HG02885 (cell line): ENCODE measurements around the gene OR13H1.
"Not testable (repeated sequence)": the region's sequence is repeated elsewhere in the genome, so short reads cannot be mapped to it uniquely, and the experiment has no call there.

Source experiments
- ATAC-seq: cut with Tn5 transposase; IDR thresholded peaks from one replicate; pipeline ENCODE4 v1.9.1; 2021; ENCODE audit warnings: mild to moderate bottlenecking; ENCODE audit not compliant: unreplicated experiment, poor library complexity

OR13H1 gene, protein sequence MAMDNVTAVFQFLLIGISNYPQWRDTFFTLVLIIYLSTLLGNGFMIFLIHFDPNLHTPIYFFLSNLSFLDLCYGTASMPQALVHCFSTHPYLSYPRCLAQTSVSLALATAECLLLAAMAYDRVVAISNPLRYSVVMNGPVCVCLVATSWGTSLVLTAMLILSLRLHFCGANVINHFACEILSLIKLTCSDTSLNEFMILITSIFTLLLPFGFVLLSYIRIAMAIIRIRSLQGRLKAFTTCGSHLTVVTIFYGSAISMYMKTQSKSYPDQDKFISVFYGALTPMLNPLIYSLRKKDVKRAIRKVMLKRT

GRCh38 chrX:131543774-131544173, at the start of gene OR13H1:
Gene OR13H1 (plus strand): TSS chrX:131544074. CDS start chrX:131544074, 0 bp downstream.
- no peak for ATAC-seq

DNA sequence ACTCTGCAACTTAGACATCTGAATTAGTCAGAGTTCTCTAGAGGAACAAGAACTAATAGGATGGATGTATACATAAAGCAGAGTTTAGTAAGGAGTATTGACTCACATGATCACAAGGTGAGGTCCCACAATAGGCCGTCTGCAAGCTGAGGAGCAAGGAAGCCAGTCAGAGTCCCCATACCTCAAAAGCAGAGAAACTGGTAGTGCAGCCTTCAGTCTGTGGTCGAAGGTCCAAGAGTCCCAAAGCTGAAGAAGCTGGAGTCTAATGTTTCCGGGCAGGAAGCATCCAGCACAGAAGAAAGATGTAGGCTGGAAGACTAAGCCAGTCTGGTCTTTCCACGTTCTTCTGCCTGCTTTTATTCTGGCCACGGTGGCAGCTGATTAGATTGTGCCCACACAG, 42.3 kb upstream of the OR13H1 start:
- not testable (repeated sequence) for ATAC-seq

DNA sequence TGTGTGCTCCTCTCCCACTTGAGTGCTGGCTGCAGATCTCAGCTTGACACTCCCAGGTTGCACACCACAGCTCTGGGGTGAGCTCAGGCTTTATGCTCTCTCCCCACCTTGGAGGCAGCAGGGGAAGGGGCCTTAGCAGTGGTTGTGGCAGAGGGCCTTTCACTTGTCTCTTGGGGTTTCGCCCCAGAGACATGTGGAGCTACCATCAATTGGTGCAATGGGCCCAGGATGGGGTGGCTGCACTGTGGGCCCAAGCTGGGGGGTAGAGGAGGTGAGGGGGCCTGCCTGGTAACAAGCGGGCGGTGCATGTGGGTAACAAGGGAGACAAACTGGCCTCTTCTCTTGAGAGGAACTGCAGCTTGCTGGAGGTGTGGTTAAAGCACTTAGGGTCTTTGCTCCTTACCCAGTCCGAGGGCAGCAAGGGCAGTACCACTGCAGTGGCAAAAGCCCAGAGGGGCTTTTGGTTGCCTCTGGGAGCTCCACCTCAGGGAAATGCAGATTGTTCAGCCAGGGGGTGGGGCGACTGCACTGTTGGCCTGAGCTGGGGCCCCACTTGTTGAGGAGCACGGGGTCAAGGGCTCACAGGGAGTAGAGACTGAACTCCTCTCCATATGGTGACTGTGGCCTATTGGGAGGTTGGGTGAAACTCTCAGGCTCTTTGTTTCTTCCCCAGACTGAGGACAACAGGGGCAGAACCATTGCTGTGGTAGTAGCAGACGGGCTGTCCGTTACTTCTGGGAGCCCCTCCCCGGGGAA, 30.5 kb upstream of the OR13H1 start:
- ATAC-seq = no peak

GRCh38 chrX:131521824-131522223, 22.1 kb upstream of the OR13H1 start:
- ATAC-seq = no peak

GRCh38 chrX:131544218-131544617, 344 bp downstream of the OR13H1 start:
- ATAC-seq = no peak

DNA sequence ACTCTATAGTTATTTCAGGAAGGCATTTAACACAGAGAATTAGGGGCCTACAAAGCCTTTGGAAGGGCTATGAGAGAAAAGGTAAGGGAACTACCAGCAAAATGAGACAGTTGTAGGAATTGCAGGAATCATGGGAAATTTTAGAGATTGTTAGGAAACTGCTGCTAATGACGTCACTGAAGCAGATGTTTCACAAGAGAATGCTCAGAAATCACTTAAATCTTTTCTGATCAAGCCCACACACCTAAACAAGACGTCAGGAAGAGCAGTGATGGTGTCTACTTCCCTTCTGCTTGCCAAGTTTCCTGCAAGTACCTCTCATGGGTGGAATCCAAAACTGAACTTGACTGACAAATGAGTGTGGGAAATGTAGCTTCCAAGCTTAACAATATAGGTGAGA, 5.1 kb downstream of the OR13H1 start:
- no peak for ATAC-seq

DNA sequence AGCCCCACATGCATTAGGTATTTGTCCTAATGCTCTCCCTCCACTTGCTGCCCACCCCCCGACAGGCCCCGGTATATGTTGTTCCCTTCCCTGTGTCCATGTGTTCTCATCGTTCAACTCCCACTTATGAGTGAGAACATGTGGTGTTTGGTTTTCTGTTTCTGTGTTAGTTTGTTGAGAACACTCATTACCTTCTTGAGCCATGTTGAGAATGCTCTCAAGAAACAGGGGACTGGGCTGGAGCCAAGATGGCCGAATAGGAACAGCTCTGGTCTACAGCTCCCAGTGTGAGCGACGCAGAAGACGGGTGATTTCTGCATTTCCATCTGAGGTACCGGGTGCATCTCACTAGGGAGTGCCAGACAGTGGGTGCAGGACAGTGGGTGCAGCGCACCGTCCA, 8.6 kb downstream of the OR13H1 start:
- not testable (repeated sequence) for ATAC-seq

- ATAC-seq = no peak
These were observed 14.7 kb downstream of the OR13H1 start for GRCh38 chrX:131558562-131558961.

DNA sequence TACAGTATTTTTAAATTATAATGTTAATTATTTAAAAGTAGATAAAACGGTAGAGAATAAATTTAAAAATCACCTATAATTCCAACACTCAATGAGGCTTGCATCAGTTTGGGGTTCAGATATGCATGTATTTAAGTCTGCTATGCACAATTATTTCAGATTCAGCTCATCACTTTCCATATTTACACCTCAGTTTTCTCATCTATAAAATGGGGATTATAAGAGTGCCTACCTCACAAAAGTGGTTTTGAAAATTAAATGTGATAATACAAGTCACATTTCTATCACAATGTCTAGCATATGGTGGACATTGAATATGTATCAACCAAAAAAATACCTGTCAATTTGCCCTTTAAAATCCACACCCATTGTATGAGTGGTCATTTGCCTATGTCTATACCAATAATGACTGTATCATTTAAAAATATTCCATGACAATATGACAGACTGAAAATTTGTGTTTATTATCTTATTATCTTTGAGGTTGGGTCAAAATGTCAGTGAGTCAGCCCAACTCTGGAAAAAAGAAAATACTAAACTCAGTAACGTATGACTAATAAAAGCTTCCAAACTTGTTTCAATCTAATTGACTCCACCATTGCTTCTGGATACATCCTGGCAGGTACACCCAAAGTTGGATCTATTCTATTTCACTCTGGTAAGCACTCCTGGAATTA, 20.8 kb downstream of the OR13H1 start:
- no peak for ATAC-seq

DNA sequence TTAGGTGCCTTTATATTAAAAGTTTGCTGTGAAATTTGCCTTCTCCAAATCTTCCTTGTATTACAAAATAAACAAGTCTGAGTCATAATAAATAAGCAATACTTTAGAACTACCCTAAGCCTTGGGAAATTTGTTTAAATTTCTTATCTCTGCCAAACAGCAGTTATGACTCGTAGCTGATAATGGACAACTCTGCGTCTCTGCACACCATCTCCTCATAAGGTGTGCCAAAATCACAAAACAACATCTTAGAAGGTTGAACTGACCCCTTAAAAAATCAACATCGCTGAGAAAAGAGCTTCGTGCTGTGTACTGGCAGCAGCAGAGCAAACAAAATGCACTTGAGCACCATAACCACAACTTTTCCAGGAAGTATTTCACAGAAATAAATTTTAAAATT, 22.0 kb downstream of the OR13H1 start:
- no peak for ATAC-seq

DNA sequence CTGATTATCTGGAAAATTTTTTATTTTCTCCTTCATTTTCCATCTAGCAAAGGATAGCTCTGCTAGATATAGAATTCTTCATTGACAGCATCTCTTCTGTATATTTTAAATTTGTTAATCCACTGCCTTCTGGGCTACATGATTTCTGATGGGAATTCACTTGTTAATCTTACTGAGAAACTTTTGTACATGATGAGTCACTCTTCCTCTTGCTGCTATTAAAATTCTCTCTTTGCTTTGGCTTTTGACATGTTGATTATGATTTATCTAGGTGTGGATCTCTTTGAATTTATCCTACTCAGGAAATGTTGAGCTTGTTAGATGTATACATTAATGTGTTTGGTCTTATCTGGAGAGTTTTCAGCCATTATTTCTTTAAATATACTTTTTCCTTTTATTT, 27.5 kb downstream of the OR13H1 start:
- ATAC-seq = no peak

GRCh38 chrX:131572372-131573014, 28.6 kb downstream of the OR13H1 start:
- no peak for ATAC-seq

DNA sequence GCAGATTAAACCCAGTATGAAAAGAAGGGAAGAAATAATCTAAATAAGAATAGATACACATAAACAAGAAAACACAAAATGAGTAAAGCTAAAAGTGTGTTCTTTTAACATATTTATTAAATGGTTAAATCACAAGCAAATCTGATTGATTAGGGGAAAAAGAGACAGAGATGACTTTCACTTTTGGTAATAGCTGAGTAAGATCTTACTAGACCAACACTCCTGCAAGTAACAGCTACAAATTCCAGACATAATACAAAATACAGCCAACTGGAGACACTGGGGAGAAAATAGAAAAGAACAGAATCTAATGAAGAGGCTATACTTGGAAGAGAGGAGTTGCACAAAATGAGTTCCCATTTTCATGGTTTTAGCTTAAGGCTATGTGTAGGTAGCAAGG, 33.5 kb downstream of the OR13H1 start:
- ATAC-seq = no peak

DNA sequence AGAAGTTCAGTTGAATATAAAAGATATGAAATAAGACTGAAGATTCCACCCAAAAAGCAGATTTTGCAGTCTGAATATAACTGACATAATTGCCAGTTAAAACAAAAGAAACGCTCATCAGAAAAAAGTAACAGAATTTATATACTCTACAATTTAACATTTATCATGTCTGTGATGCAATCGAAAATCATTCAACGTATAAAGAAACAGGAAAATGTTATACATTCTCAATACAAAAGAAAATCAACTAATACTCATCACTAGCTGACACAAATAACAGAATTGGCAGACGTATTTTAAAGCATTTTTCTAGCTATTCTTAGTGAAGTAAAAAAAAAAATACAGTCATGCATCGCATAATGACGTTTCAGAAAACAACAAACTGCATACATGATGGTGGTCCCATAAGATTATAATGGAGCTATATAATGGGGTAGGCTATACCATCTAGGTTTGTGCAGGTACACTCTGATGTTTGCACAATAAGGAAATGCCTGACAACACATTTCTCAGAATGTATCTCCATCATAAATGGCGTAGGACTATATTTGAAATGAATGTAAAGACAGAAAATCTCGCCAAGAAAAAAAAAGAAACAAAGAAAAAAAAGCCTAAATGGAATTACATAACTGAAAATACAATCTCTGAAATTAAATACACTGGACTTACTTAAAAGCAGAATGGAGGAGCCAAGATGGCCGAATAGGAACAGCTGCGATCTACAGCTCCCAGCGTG, 34.3 kb downstream of the OR13H1 start:
- ATAC-seq = no peak

DNA sequence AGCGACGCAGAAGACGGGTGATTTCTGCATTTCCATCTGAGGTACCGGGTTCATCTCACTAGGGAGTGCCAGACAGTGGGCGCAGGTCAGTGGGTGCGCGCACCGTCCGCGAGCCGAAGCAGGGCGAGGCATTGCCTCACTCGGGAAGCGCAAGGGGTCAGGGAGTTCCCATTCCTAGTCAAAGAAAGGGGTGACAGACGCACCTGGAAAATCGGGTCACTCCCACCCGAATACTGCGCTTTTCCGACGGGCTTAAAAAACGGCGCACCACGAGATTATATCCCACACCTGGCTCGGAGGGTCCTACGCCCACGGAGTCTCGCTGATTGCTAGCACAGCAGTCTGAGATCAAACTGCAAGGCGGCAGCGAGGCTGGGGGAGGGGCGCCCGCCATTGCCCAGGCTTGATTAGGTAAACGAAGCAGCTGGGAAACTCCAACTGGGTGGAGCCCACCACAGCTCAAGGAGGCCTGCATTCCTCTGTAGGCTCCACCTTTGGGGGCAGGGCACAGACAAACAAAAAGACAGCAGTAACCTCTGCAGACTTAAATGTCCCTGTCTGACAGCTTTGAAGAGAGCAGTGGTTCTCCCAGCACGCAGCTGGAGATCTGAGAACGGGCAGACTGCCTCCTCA, 35.0 kb downstream of the OR13H1 start:
- ATAC-seq = not testable (repeated sequence)

GRCh38 chrX:131588995-131589394, 45.1 kb downstream of the OR13H1 start:
- no peak for ATAC-seq
